Liver (tissue), 9 donors: ENCODE results near the gene MSH6. TPM values are rescaled to one million over a fixed set of nuclear protein-coding genes. Genes with fewer than 3 reads are reported as not detected.

Experiments used
- DNase-seq: peaks from one replicate; pipeline ENCODE4 v3.0.0-alpha.2; 2017; ENCODE audit warnings: low spot score
- H3K27ac ChIP-seq, 2 donors: one replicate each; pipeline ENCODE4 v1.7.0; 2013; ENCODE audit warnings: inconsistent platforms in 2 of 2, low read length in 2 of 2, control low read depth in 1 of 2, low read depth in 1 of 2, mild to moderate bottlenecking in 1 of 2
- H3K27me3 ChIP-seq, 4 donors: one replicate each; pipeline versions ENCODE4 v1.6.1 to v1.7.0; 2013; ENCODE audit warnings: low read length in 3 of 4, inconsistent platforms in 1 of 4, mild to moderate bottlenecking in 1 of 4, moderate library complexity in 1 of 4; ENCODE audit not compliant: control insufficient read depth in 4 of 4, insufficient read depth in 4 of 4
- H3K36me3 ChIP-seq, 4 donors: one replicate each; pipeline versions ENCODE4 v1.6.1 to v1.7.0; 2013; ENCODE audit warnings: low read length in 3 of 4, mild to moderate bottlenecking in 3 of 4, low read depth in 1 of 4, moderate library complexity in 1 of 4; ENCODE audit not compliant: control insufficient read depth in 4 of 4, insufficient read depth in 3 of 4
- H3K4me1 ChIP-seq, 4 donors: one replicate each; pipeline versions ENCODE4 v1.6.1 to v1.7.0; 2013; ENCODE audit warnings: low read length in 3 of 4, mild to moderate bottlenecking in 3 of 4, moderate library complexity in 1 of 4; ENCODE audit not compliant: control insufficient read depth in 4 of 4, insufficient read depth in 4 of 4
- H3K4me3 ChIP-seq, 3 donors: one replicate each; pipeline versions ENCODE4 v1.6.1 to v1.7.0; 2013; ENCODE audit warnings: low read length in 3 of 3, control low read depth in 1 of 3, low read depth in 1 of 3, mild to moderate bottlenecking in 1 of 3
- H3K9ac ChIP-seq, 2 donors: one replicate each; pipeline ENCODE4 v1.7.0; 2013; ENCODE audit warnings: low read length in 2 of 2, mild to moderate bottlenecking in 2 of 2, moderate library complexity in 2 of 2, control low read depth in 1 of 2, low read depth in 1 of 2
- H3K9me3 ChIP-seq, 4 donors: one replicate each; pipeline versions ENCODE4 v1.6.1 to v1.7.0; 2013; ENCODE audit warnings: low read length in 3 of 4; ENCODE audit not compliant: control insufficient read depth in 4 of 4
- CTCF ChIP-seq: fragments of 150-350 bp; IDR thresholded peaks from 2 replicates; pipeline ENCODE4 v1.5.1; 2017; ENCODE audit warnings: improper control_type of control experiment, low read depth, low read length; ENCODE audit not compliant: missing input control
- EGR1 ChIP-seq, 2 donors: IDR thresholded peaks; 2 replicates each; pipeline ENCODE4 v1.6.1; 2016 to 2018; ENCODE audit warnings: antibody characterized with exemption in 2 of 2, low read depth in 2 of 2
- FOXA1 ChIP-seq: IDR thresholded peaks from 2 replicates; pipeline ENCODE4 v1.6.1; 2016; ENCODE audit warnings: antibody characterized with exemption
- FOXA2 ChIP-seq: IDR thresholded peaks from 2 replicates; pipeline ENCODE4 v1.6.1; 2016; ENCODE audit warnings: antibody characterized with exemption
- GABPA ChIP-seq, 2 donors: IDR thresholded peaks in 1 of 2; conservative IDR thresholded peaks in 1 of 2; 2 replicates each; pipeline ENCODE4 v1.6.1; 2016; ENCODE audit warnings: antibody characterized with exemption in 2 of 2, mild to moderate bottlenecking in 1 of 2, moderate library complexity in 1 of 2
- HNF4A ChIP-seq, 2 donors: conservative IDR thresholded peaks; 2 replicates each; pipeline ENCODE4 v1.6.1; 2016; ENCODE audit warnings: antibody characterized with exemption in 2 of 2, mild to moderate bottlenecking in 2 of 2
- HNF4G ChIP-seq: IDR thresholded peaks from 2 replicates; pipeline ENCODE4 v1.6.1; 2016; ENCODE audit warnings: antibody characterized with exemption
- JUND ChIP-seq, 2 donors: IDR thresholded peaks; 2 replicates each; pipeline ENCODE4 v1.6.1; 2016; ENCODE audit warnings: antibody characterized with exemption in 2 of 2
- NR2F2 ChIP-seq: IDR thresholded peaks from 2 replicates; pipeline ENCODE4 v1.6.1; 2016; ENCODE audit warnings: antibody characterized with exemption
- RAD21 ChIP-seq, 2 donors: IDR thresholded peaks; 2 replicates each; pipeline ENCODE4 v1.6.1; 2016; ENCODE audit warnings: antibody characterized with exemption in 2 of 2, mild to moderate bottlenecking in 2 of 2
- RXRA ChIP-seq, 2 donors: IDR thresholded peaks; 2 replicates each; pipeline ENCODE4 v1.6.1; 2017 to 2018; ENCODE audit warnings: antibody characterized with exemption in 2 of 2, mild to moderate bottlenecking in 1 of 2
- SP1 ChIP-seq: IDR thresholded peaks from 2 replicates; pipeline ENCODE4 v1.6.1; 2018; ENCODE audit warnings: antibody characterized with exemption, mild to moderate bottlenecking
- TAF1 ChIP-seq: conservative IDR thresholded peaks from 2 replicates; pipeline ENCODE4 v1.6.1; 2016; ENCODE audit warnings: antibody characterized with exemption, mild to moderate bottlenecking
- YY1 ChIP-seq: IDR thresholded peaks from 2 replicates; pipeline ENCODE4 v1.6.1; 2016; ENCODE audit warnings: antibody characterized with exemption, mild to moderate bottlenecking
- WGBS: extraction: QIAGEN DNeasy Blood & Tissue Kit; methylation state at CpG from one replicate; pipeline ENCODE4 v1.1.7; 2013; 5-methylcytosine and 5-hydroxymethylcytosine counted together
- polyA plus RNA-seq, 2 donors: library from polyadenylated mRNA; stranded (reverse) in 1 of 2; unstranded in 1 of 2; fragments of 200-250 nt in 1 of 2; fragments of >200 nt in 1 of 2; fragmentation: Nextera tagmentation in 1 of 2; extraction: Ambion mirVana in 1 of 2; gene quantifications; one replicate each; pipeline versions ENCODE4 v1.2.1 to v1.2.3, GENCODE V29; 2013 to 2015
- total RNA-seq, 2 donors: library from RNA; depleted of rRNA; stranded (reverse); fragments of >200 nt; gene quantifications; one replicate each; pipeline ENCODE4 v1.2.3, GENCODE V29; 2014
- TF ChIP-seq, protein P1 (sequence below): IDR thresholded peaks from 2 replicates; pipeline ENCODE4 v1.6.1; 2016; ENCODE audit warnings: antibody characterized with exemption, mild to moderate bottlenecking
- TF ChIP-seq, protein P2 (sequence below): IDR thresholded peaks from 2 replicates; pipeline ENCODE4 v1.6.1; 2016; ENCODE audit warnings: antibody characterized with exemption
- TF ChIP-seq, protein P3 (sequence below): IDR thresholded peaks from 2 replicates; pipeline ENCODE4 v1.6.1; 2016; ENCODE audit warnings: antibody characterized with exemption
- donor health status: healthy.
- donor health status: healthy.
- donor health status: healthy.
- donor health status: healthy.
- donor health status: healthy.

Gene MSH6
- total and polyA plus RNA-seq, 4 donors, result 5.3 to 40.5 (median 17.6) TPM

DNA sequence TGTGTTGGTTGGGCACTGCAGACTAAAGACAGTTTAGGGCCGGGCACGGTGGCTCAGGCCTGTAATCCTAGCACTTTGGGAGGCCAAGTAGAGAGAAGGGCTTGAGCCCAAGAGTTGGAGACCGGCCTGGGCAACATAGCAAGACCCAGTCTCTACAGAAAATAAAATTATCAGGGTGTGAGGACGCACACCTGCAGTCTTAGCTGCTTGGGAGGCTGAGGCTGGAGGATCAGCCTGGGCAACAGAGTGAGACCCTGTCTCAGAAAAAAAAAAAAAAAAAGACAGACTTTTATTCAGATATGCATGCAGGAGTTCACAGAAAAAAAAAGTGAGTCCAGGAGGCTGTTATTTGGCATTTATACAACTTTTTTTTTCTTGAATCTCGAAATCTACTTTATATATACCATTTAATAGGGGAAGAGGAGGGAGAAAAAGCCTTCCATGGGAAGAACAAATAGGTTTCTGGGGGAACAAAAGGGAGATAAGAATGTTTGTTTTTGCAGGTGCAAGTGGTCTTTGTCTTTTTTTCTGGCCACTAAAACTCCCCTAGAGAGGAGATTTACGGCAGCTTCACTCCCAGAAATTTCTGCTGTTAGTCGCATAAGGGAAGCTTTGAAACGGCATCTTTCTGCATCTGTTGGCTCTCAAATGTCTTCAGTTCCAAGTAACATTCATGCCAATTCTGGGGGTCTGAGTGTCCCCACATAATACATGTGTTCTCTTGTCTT, 4.1 kb upstream of the MSH6 start (continued):
- TF ChIP-seq, protein P1, sequence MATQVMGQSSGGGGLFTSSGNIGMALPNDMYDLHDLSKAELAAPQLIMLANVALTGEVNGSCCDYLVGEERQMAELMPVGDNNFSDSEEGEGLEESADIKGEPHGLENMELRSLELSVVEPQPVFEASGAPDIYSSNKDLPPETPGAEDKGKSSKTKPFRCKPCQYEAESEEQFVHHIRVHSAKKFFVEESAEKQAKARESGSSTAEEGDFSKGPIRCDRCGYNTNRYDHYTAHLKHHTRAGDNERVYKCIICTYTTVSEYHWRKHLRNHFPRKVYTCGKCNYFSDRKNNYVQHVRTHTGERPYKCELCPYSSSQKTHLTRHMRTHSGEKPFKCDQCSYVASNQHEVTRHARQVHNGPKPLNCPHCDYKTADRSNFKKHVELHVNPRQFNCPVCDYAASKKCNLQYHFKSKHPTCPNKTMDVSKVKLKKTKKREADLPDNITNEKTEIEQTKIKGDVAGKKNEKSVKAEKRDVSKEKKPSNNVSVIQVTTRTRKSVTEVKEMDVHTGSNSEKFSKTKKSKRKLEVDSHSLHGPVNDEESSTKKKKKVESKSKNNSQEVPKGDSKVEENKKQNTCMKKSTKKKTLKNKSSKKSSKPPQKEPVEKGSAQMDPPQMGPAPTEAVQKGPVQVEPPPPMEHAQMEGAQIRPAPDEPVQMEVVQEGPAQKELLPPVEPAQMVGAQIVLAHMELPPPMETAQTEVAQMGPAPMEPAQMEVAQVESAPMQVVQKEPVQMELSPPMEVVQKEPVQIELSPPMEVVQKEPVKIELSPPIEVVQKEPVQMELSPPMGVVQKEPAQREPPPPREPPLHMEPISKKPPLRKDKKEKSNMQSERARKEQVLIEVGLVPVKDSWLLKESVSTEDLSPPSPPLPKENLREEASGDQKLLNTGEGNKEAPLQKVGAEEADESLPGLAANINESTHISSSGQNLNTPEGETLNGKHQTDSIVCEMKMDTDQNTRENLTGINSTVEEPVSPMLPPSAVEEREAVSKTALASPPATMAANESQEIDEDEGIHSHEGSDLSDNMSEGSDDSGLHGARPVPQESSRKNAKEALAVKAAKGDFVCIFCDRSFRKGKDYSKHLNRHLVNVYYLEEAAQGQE, result no peak
- TF ChIP-seq RAD21 (IDR thresholded peaks at IDR 0.05) (no peak), RXRA (IDR thresholded peaks at IDR 0.05) (no peak), TAF1 (no peak)

- H3K9me3 ChIP-seq, result no peaks in the 10 kb centered on the region
- H3K27ac ChIP-seq, result no peak overlapping the region
- TF ChIP-seq EGR1 (IDR thresholded peaks at IDR 0.05; ENCODE audit: low read depth in 2 of 2) (no peak), HNF4A (conservative IDR thresholded peaks at IDR 0.05) (no peak), FOXA2 (no peak), HNF4G (no peak), NR2F2 (no peak), JUND (IDR thresholded peaks at IDR 0.05) (no peak), YY1 (no peak), GABPA (IDR thresholded peaks at IDR 0.05 in 1 of 2, conservative IDR thresholded peaks at IDR 0.05 in 1 of 2) (no peak), FOXA1 (no peak), RAD21 (IDR thresholded peaks at IDR 0.05) (no peak), SP1 (no peak), TAF1 (no peak), CTCF (no peak)
- TF ChIP-seq, protein P2, sequence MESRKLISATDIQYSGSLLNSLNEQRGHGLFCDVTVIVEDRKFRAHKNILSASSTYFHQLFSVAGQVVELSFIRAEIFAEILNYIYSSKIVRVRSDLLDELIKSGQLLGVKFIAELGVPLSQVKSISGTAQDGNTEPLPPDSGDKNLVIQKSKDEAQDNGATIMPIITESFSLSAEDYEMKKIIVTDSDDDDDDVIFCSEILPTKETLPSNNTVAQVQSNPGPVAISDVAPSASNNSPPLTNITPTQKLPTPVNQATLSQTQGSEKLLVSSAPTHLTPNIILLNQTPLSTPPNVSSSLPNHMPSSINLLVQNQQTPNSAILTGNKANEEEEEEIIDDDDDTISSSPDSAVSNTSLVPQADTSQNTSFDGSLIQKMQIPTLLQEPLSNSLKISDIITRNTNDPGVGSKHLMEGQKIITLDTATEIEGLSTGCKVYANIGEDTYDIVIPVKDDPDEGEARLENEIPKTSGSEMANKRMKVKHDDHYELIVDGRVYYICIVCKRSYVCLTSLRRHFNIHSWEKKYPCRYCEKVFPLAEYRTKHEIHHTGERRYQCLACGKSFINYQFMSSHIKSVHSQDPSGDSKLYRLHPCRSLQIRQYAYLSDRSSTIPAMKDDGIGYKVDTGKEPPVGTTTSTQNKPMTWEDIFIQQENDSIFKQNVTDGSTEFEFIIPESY, result no peak
- TF ChIP-seq, protein P3, sequence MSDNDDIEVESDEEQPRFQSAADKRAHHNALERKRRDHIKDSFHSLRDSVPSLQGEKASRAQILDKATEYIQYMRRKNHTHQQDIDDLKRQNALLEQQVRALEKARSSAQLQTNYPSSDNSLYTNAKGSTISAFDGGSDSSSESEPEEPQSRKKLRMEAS, result no peak
- no peak overlapping the region for H3K9ac ChIP-seq
- no peaks in the 10 kb centered on the region for H3K27me3 ChIP-seq
- H3K4me1 ChIP-seq, result peaks cover 0 to 10% (median 3%) of the 10 kb centered on the region in 4 donors
- WGBS, result 89% methylated on average over 8 of the region's 8 CpGs
- no peak overlapping the region for H3K4me3 ChIP-seq
- DNase-seq, result no peak
- H3K36me3 ChIP-seq, result no peaks in the 10 kb centered on the region
Measured at GRCh38 chr2:47779426-47779790, 3.5 kb upstream of the MSH6 start.
